OCI-LY7 (cell line): ENCODE results near the gene CPSF3. TPM values are rescaled to one million over a fixed set of nuclear protein-coding genes. Genes with fewer than 3 reads are reported as not detected.

Source experiments
- BruUV-seq: library from RNA; stranded (reverse); fragments of 400-500 nt; replicated peaks from 2 replicates; lab custom pipeline; 2021; lab: Mats Ljungman, UMichigan
- CTCF ChIA-PET: fragments of 300-600 bp; sonication (Branson Sonifier 250); formaldehyde crosslinking; loops from one replicate; lab custom pipeline; 2022; ENCODE audit warnings: antibody characterized with exemption; ENCODE audit not compliant: unreplicated experiment; lab: Charles Lee
- POLR2A ChIA-PET: fragments of 300-600 bp; sonication (Branson Sonifier 250); formaldehyde crosslinking; loops from one replicate; lab custom pipeline; 2022; ENCODE audit warnings: antibody characterized with exemption; lab: Charles Lee
- DNase-seq: peaks from one replicate; pipeline ENCODE4 v3.0.0-alpha.2; 2015; ENCODE audit warnings: low spot score
- H2AFZ ChIP-seq: fragments of 200-600 bp; sonication (generic), shearing (Covaris generic); 2 replicates; pipeline ENCODE4 v1.6.1; 2014; ENCODE audit warnings: mild to moderate bottlenecking, antibody characterized with exemption, low read length, moderate library complexity
- H3K27ac ChIP-seq: fragments of 200-600 bp; sonication (generic); 2 replicates; pipeline ENCODE4 v1.5.1; 2014; ENCODE audit warnings: mixed run types, low read depth, mild to moderate bottlenecking, moderate library complexity, low read length, inconsistent platforms; ENCODE audit not compliant: poor library complexity, severe bottlenecking
- H3K36me3 ChIP-seq: fragments of 200-600 bp; sonication (generic); 2 replicates; pipeline ENCODE4 v1.6.1; 2014; ENCODE audit warnings: mild to moderate bottlenecking, antibody characterized with exemption, low read length, moderate library complexity, mixed read lengths; ENCODE audit not compliant: insufficient read depth
- H3K4me1 ChIP-seq: fragments of 200-600 bp; sonication (generic); 2 replicates; pipeline ENCODE4 v1.5.1; 2014; ENCODE audit warnings: mild to moderate bottlenecking, low read length; ENCODE audit not compliant: insufficient read depth, poor library complexity, severe bottlenecking
- H3K4me2 ChIP-seq: fragments of 200-600 bp; sonication (generic); 2 replicates; pipeline ENCODE4 v1.6.1; 2014; ENCODE audit warnings: mild to moderate bottlenecking, low read length
- H3K4me3 ChIP-seq: fragments of 200-600 bp; sonication (generic); 2 replicates; pipeline ENCODE4 v1.5.1; 2014; ENCODE audit warnings: mild to moderate bottlenecking, low read depth, low read length; ENCODE audit not compliant: poor library complexity, severe bottlenecking
- H3K79me2 ChIP-seq: fragments of 200-600 bp; sonication (generic); 2 replicates; pipeline ENCODE4 v1.6.1; 2016; ENCODE audit warnings: low read depth, mild to moderate bottlenecking, low read length, moderate library complexity, mixed read lengths; ENCODE audit not compliant: insufficient read depth
- H3K9me2 ChIP-seq: fragments of 200-600 bp; sonication (generic); 2 replicates; pipeline ENCODE4 v1.6.1; 2016; ENCODE audit warnings: mild to moderate bottlenecking, low read length, mixed read lengths; ENCODE audit not compliant: insufficient read depth
- H3K9me3 ChIP-seq: fragments of 200-600 bp; sonication (generic); 2 replicates; pipeline ENCODE4 v1.6.1; 2014; ENCODE audit warnings: mild to moderate bottlenecking, mixed run types, low read length, mixed read lengths
- H4K20me1 ChIP-seq: fragments of 200-600 bp; sonication (generic); 2 replicates; pipeline ENCODE4 v1.6.1; 2014; ENCODE audit warnings: mild to moderate bottlenecking, antibody characterized with exemption, low read length, moderate library complexity, mixed read lengths; ENCODE audit not compliant: insufficient read depth
- CTCF ChIP-seq: fragments of 200-600 bp; sonication (generic); conservative IDR thresholded peaks from 2 replicates; pipeline ENCODE4 v1.5.1; 2014; ENCODE audit warnings: mild to moderate bottlenecking, antibody characterized with exemption, low read length, moderate library complexity, mixed read lengths
- EZH2phosphoT487 ChIP-seq: fragments of 200-600 bp; sonication (generic); IDR thresholded peaks from 2 replicates; pipeline ENCODE4 v1.6.1; 2018; ENCODE audit warnings: low read depth, borderline replicate concordance, mild to moderate bottlenecking, mixed run types, antibody characterized with exemption, low read length, moderate library complexity, mixed read lengths
- intact Hi-C: fragments of 100-400 bp; cut with micrococcal nuclease; formaldehyde crosslinking; loops from one replicate; pipeline ENCODE4 v1.10.0; 2022; ENCODE audit not compliant: unreplicated experiment
- total RNA-seq, 2 experiments: library from RNA; depleted of rRNA in 1 of 2; stranded (reverse); fragments of >200 nt in 1 of 2; shearing (Covaris generic) in 1 of 2; gene quantifications; 2 replicates each; pipeline ENCODE4 v1.2.3, GENCODE V29; 2014 to 2022

The CPSF3 gene
- total RNA-seq, 2 experiments from 2014 or later: 54.5 to 88.3 TPM

DNA sequence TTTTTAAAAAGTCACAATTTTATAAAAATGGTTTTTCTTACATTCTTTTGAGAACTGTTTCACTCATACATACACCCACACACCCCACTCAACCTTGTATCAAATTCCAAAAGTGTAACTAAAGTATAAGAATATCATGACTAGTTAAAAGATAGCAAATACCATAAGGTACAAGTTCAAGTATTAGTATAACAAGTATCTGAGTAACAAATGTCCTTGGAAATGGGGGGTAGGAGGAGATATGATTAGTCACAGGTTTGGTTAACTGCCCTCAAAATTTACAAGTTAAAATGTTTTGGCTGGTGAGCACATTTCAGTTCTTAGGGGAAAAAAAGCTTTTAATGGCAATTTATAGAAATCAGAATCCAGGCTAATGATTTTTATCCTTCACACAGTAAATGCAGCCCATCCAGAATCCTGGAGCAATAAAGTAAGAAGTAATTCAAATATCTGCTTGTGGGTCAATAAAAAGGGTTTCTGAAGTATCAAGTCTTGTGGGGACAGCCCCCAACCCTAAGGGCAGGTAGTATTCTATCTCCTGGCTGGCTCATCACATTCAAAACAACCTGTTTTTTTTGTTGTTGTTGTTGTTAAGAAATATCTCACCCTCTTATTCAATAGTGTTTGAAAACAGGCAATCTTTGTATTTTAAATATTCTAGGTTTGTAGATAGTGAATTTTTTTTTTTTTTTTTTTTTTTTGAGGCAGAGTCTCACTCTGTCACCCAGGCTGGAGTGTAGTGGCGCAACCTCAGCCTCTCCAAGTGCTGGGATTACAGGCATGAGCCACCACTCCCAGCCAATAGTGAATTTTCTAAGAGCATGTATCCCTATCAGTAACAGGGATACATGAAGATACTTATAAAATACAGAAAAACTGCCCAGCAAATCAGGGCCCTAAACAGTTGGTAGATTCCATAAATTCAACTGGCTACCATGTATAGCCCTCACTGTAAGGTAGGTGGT is 65.4 kb downstream of the CPSF3 start:
- BruUV-seq: no TSS peak

GRCh38 chr2:9490789-9491188 is 67.3 kb downstream of the CPSF3 start:
- peaks cover 100% of the 10 kb centered on the region for H3K36me3 ChIP-seq

More for the DNA sequence above, 65.4 kb downstream of the CPSF3 start:
- Histone ChIP-seq H3K4me1 (no peaks in the 10 kb centered on the region), H3K4me2 (no peak overlapping the region), H3K4me3 (no peak overlapping the region), H2AFZ (no peak overlapping the region), H3K36me3 (peaks cover 100% of the 10 kb centered on the region), H3K9me3 (no peaks in the 10 kb centered on the region), H3K27ac (no peak overlapping the region), H4K20me1 (no peaks in the 10 kb centered on the region; the same call in 1 of the 2 replicates), H3K9me2 (no peaks in the 10 kb centered on the region), H3K79me2 (no peaks in the 10 kb centered on the region)
- CTCF ChIA-PET: no interaction called here
- no peak for TF ChIP-seq EZH2phosphoT487
- intact Hi-C loops: no loop called here
- POLR2A ChIA-PET: interaction anchor here (0.6 to 1.1 kb wide), 2 partner anchors 67 to 93 kb away, joined by 3 to 8 read pairs; partner anchors contain the start of gene ADAM17
- no peak for DNase-seq

More at GRCh38 chr2:9490789-9491188, 67.3 kb downstream of the CPSF3 start:
- no peak overlapping the region for H3K27ac ChIP-seq
- intact Hi-C loops: no loop called here
- DNase-seq: no peak
- no peak overlapping the region for H3K4me3 ChIP-seq
- H4K20me1 ChIP-seq: no peaks in the 10 kb centered on the region; the same call in 1 of the 2 replicates
- H3K9me2 ChIP-seq: no peaks in the 10 kb centered on the region
- CTCF ChIA-PET: no interaction called here
- BruUV-seq: no TSS peak
- H3K4me2 ChIP-seq: no peak overlapping the region
- no peaks in the 10 kb centered on the region for H3K79me2 ChIP-seq
- H2AFZ ChIP-seq: no peak overlapping the region
- POLR2A ChIA-PET: interaction anchor here (1.0 to 1.4 kb wide), 3 partner anchors 9 to 115 kb away, joined by 3 to 4 read pairs (median 4); no protein-coding TSS in a partner anchor
- H3K4me1 ChIP-seq: no peaks in the 10 kb centered on the region
- H3K9me3 ChIP-seq: no peaks in the 10 kb centered on the region
- TF ChIP-seq EZH2phosphoT487 (no peak), CTCF (no peak)
